ENCODE results near the gene FAM200B.
A peak's percentile ranks its signal among the peaks of the same experiment; 100 is the strongest.

Gene FAM200B
- total RNA-seq, result 2.4 to 6.3 (median 4.0) reads per million in 4 donors

DNA sequence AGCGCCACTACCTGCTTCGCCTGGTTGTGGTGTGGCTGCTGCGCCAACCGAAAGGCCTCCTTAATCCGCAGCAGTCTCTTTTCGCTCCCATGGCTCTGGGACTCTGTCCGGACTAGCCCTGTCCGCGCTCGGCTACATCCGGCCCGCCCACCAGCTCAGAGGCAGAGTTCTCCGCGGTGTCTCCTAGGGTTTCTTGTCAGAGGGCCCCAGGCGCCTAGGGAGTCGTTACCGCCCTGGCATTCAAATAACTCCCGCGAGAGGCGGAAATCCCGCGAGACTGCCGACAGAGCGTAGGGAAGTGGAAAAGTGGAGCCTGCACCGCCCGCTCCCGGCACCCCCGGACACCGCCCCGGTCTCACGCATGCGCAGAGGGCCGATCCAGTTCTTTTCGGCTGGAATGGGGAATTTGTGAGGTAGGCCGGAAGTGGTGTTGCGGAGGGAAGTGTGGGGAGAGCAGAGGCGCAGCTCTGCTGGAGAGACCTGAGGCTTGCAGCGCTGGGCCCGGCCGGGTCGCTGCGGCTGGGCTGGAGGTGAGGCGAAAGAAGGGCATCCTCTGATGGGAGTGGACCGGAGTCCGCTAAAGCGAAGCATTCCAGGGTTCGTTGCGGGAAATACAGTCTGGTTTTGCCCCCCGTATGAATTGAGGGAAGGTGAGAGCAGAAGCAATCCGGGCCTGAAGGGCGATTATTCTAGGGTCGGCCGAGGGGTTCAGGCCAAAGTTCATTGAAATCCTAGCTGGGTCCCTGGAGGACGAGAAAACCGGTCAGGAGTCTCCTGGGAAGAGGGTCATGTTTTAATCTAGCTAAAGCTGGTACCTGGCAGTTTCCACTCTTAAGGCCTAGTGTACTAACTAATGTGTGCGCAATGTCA lies at the start of gene FAM200B:
FAM200B (plus strand) TSS at position 456 of the 870 bp plus-strand sequence. CDS start 5,151 bp downstream, outside the sequence.
- peak; percentile 89 to 97 (median 92) for DNase-seq

DNA sequence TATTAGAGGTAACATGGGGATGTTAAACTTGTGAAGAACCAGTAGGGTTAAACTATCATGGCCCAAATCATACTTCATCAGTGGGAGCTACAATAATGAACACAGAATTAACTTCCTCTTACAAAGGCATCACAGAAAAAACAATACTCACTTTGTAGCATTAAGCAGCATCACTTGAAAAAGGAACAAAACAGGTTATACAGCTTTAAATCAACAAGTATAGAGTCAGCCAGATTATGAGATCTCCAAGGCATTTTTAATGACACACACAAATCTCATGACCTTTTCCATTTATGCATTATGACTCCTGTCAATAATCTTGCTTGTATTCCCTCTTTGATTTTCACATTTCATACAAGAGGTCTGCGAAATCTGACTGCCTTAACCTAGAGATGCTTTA lies 44.8 kb upstream of the FAM200B start:
- DNase-seq, result no peak

DNA sequence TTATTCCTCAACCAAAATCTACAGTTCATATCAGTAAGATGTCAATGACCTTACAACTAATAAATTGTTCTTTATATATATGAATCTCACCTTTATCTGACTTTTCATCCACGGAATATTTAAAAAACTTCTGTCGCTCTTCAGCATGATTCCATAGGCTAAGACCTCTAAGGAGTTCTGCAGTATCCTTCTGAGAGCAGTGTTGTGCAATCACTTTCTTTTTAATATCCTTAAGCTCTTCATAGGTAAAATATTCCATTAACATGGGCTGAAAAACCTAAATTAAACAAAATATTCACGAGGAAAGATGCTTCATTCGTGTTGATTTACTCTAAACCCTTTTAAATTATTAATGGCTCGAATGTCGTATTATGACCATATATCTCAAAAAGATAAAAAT lies 43.2 kb upstream of the FAM200B start:
- DNase-seq, result no peak

DNA sequence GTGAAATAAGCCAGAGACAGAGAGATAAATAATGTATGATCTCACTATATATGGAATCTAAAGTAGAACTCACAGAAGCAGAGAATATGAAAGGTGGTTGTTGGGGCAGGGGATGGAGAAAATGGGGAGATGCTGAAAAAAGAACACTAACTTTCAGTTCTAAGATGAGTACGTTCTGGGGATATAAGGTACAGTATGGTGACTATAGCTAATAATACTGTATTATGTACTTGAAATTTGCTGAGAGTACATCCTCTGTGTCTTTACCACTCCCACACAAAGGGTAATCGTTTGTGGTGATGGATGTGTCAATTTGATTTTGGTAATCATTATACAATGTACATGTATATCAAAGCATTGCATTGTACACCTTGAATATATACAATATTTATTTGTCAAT lies 33.0 kb upstream of the FAM200B start:
- DNase-seq, result no peak

DNA sequence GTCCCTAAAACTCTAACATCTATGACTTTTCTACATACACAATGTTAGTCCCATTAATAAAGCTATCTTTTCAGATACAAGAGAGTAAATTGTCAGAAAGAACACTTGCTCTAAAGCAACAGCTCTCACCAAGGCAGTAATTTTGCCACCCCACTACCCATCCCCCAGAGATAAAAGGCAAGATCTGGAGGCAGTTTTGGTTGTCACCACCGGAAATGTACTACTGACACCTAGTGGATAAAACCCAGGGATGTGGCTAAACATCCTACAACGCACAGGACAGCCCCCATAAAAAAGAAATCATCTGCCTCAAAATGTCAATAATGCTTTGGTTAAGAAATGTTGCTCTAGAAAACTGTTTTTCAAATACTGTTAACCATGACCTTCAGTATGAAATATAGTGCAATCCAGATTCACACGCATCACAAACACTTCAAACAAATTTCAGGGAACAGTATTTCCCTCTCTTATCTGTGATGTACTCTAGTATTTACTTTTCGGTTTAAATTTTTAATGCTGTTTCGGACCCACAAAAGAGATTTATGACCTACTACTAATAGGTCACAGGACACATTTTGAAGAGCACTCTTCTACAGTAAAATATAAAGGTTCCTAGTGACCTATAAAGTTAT lies 31.6 kb upstream of the FAM200B start:
- peak in 4 of 5 donors; percentile 34 to 72 (median 54) for DNase-seq

DNA sequence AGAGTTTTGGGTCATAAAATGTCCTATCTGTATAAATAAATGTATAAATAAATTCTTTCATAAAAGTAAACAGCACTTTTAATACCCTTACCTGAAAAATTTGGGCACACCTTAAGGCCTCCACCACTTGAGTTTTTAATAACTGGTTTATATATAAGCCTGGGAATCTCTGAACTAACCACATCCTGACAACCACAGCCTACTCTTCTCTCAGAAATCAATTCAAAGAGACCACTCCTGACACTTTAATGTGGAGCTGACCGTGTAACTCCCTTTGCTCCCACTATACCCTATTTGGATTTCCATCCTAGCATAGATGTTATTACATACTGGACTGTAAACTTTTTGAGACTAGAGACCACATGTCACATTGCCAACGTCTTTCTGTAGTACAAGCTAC lies 30.0 kb upstream of the FAM200B start:
- no peak for DNase-seq

DNA sequence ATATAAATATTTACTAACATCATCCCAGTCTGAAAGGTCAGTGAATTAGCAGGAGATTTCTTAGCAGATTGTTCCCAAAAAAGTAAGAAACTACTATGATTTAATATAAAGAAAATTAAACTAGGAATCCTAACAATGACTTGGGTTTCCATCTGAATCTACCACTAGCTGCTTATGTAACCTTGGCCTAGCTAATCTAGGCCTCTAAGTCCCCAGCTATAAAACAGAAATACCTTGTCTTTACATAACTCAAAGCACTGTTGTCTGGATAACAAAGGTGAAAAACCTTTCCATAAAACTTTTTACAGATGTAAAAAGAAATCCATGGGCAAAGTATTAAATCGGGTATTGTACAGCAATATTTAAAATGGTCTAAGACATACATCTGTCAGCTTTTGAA lies 29.4 kb upstream of the FAM200B start:
- no peak for DNase-seq

DNA sequence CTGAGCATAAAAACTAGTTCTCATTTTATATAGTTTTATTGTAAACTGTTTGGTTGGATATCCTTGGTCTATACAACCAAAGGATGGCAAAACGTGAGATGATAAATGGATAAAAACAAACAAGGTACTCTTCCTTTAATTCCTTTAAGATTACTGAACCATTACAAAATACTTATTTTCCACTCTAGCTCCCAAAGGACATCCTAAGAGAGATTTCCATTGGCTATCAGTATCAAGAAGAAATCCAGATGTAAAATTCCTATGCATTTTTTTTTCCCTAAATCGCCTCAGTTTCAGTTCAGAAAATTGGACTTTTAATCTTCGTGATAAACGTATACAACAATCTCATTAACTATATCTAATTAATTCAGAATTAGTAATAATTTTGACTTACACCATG lies 28.8 kb upstream of the FAM200B start:
- DNase-seq, result no peak

DNA sequence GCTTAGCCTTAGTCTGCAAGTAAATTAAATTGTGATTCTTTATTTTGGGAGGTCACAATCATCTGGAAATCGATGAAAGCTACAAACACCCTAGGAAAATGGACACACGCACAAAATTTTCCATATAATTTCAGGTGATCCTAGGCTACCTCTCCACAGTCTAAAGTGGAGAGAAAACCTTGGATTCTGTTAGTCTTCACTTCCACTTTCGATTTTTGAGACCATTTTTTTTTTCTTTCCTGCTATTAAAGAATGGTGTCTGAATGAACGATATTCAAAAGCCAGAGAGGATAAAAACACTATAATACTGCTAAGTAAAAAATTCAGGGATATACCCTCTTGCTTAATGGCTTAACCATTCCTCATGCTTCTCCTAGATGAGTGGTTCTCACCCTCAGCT lies 28.2 kb upstream of the FAM200B start:
- DNase-seq, result no peak

DNA sequence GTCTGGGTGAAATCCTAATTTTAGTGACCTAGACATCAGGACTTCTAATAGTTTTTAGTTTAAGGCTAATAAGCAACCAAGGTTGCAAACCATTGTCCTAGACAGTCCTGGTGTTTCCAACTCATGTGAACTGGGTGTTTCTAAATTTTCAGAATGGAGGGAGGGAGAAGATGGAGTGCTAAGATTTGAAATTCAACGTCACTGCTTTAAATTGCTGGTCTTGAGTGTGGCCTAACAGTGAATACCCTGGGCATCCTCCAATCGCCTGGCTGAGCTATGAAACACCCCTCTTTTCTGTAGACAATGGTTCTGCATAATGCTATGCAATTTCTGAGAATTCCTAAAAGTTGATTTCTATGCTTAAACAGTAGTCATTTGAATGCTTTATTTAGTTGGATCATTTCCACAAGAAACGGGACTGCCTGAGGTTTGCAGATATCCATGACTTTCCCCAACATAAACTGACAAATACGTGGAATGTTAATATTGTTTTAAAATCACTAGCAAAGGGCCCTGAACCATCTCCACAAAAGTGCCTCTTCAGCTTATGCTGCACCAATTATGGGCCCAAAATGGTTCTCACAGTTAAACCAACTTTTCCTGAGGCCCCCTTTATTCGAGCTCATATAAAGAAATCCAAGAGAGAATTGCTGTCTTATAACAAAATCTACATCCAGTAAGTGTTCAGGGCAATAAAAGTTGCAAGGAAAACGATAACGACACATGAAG lies 27.6 kb upstream of the FAM200B start:
- peak in 1 of 5 donors; percentile 34 for DNase-seq

DNA sequence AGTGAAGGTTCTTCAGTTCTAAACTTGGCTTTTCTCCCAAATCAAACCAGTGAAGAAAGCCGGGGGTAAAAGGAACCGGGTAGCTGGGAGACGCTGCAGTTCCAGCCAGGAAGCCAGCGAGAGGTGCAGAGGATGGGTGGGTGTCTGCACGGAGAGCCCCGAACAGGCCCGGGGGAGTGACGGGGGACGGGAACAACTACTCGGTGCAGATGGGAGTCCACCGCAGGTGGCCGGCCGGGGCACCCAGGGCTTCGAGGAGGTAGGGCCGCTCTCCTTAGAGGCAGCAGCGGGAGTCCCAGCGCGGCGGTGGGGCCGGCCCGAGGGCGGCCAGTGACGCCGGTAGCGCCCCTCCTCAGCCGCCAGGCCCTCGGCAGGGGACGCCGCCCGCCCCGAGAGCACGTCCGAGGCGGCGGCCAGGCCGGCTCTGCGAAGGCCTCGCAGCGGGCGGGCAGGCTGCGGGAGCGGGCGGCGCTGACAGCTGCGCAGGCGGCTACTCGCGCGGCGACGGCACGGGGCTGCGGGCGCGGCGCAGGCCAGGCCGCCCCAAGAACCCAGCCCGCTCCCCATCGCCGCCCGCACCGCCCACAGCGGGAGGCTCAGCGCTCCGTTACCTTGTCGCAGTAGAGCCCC lies 26.9 kb upstream of the FAM200B start:
- DNase-seq, result peak in 4 of 5 donors; percentile 11 to 36 (median 20)

DNA sequence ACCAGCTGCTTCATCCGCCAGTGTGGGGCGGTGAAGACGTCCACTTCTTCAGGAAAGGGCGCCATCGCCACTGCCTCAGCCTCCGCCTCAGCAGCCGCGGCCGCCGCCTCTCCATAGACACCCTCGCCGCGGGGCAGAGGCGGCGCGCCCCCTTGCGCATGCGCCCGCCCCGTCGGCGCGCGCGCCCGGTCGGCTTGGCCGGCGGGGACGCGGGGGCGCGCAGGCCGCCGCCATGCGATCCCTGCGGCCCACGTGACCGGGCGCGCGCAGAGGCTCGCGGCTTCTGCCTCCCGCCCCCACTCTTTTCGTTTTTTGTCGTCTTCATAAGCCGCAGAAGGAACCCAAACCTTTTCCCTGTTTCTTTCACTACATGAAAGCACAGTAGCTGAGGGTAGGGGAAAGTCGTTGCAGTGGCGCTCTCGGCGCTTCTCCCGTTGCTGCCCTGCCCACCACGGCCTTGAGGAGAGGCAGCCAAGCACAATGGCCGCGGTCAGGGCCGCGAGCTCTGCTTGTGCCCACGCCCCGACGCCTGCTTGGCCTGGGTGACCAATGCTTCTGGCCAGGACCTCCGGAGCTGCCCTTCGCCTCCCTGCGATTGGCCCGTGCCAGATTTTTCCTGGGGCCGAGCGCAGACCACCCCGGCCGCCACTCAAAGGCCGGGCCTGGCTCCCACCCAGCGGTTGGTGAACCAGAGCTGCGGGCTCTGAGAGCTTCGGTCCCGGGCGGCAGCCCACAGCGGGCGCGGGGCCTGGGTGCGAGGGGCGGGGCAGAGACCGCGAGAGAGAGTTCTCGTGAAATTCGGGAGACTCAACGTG lies 26.2 kb upstream of the FAM200B start, which contains the start of gene FBXL5:
FBXL5 (minus strand) TSS at position 135 of the 815 bp plus-strand sequence; CDS start at position 65, 70 bp downstream.
- peak; percentile 69 to 89 (median 74) for DNase-seq

DNA sequence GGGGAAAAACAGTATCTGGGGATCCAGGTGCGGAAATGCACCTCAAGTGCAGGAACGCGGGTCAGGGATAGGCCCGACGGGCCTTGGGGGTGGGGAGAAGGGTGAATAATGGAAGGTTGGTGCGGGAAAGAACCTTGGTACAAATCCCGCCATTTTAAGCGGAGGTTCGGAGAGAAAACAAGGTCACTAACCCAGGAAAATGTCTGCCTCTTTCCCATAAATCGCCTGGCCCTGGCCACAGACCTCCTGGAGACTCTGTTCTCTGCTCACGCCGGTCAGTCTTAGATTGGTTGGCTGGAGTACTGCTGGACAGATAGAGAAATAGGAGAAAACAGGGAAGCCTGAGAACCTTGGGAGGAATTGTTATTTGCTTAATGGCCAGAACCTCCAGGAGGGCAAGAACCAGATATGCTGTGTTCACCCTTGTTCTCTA lies 25.6 kb upstream of the FAM200B start:
- no peak for DNase-seq

DNA sequence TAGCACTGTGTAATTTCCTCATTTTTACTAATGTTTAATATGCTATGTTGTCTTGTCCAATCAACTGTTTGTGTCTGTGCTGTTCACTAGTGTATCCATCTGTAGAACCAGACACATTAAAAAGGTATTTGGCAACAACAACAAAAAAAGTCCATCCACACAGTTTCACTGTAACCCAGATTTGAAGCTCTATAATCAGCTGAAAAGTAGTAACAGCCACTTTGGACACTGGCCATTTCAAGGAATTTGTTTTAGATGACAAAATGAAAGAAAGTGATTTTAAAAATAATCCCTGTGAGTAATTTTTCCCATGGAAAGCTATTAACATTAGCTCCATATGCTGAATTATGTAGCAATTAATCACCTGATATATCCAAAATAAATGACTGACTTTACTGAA lies 24.3 kb upstream of the FAM200B start:
- DNase-seq, result no peak

DNA sequence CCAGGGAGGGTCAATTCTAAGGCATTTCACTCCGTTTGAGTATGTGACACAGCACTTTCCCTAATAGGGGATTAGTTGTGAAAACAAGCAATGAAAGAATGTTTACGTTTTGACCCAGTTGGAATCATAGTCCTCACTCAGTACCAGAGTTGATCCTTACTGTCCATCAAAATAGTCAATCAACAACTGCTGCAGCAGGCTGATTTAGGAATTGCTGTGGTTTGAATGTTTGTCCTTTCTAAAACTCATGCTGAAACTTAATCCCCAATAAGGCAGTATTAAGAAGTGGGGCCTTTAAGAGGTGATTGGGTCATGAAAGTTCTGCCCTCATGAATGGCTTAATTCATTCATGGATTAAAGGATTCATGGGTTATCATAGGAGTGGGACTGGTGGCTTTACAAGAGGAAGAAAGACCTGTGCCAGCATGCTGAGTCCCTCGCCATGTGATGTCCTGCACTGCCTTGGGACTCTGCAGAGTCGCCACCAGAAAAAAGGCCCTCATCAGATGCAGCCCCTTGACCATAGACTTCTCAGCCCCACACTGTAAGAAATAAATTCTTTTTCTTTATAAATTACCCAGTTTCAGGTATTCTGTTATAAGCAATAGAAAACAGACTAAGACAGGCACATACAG lies 23.4 kb upstream of the FAM200B start:
- no peak for DNase-seq

DNA sequence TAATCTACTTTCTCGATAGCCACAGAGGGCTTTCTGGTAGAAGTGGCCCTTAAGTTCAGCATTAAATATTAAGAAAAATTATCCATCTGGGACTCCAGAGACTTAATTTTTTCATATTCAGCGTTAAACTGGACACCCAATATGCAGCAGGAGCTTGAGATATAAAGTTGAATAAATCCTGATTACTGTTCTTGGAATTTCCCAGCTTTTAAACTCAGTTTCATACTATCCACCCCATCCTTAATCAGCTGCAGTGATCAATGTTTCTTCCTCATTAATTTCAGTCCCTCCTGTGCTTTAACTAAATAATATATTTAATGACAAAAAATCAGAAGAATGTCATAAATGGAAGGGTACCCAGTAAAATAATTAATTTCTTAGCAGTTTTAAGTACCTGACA lies 22.8 kb upstream of the FAM200B start:
- DNase-seq, result no peak

DNA sequence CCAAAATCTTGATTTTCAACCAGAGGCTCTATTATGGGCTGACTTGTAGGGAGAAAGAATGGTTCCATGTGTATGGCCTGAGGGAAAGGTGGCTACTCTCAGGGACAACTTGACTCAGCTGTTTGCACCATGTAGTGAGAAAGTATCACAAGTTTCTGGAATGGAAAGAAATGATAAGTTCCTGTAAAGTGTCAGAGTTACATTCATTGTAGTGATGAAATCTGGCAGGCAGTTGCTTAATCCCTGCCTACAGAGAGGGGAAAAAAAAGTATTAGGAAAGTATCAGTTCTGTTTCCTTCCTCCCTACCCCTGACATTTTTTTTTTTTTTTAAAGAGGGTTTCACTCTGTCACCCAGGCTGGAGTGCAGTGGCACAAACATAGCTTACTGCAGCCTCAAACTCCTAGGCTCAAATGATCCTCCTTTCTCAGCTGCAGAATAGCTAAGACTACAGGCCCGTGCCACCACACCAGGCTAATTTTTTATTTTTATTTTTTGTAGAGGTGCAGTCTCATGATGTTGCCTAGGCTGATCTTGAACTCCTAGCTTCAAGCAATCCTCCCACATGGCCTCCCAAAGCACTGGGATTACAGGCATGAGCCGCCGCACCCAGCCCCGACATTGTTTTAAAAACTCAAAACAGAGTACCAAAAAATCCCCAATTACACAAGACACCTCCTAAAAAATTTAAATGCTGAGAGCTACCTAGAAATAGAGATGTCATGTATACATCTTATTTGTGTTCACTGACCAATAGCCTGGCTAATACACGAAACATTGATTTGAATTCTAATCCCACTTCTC lies 21.7 kb upstream of the FAM200B start:
- peak in 1 of 5 donors; percentile 46 for DNase-seq

DNA sequence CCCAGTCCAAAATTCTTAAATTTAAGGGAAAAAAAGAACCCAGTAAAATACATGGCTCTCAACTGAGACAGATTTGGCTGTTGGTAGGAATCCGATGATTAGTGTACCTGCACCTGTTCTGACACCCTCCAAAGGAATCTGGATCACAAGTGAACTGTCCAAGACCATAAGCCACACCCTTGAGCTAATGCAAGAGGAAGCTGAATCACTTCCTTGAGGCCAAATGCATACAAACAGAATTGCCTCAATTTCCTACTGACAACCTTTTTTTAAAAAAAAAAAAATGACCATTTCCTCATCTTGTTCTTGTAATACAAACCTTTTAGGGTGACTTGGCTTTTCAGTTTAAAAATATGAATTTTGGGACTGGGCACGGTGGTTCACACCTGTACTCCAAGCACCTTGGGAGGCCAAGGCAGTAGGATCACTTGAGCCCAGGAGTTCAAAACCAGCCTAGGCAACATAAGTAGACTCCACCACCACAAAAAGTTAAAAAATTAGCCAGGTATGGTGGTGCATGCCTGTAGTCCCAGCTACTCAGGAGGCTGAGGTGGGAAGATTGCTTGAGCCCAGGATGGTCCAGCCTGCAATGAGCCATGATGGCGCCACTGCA lies 15.8 kb upstream of the FAM200B start:
- peak in 1 of 5 donors; percentile 25 for DNase-seq

DNA sequence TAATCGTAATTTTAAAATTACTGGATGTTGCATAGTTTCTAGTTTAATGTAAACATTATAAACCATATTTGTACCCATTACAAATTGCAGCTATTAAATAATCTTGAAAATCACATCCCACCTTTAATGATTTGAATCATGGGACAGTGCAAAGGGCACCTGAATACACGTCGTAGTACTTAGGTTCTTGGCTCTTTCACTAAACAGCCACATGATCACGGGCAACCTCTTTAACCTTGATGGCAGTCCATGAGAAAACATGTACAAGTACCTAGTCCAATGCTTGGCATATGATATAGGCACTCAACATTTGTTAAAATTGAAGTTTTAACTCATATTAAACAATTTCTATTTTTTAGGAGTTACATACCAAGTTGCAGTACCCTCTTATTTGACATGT lies 14.6 kb upstream of the FAM200B start:
- DNase-seq, result no peak
